HG03520 (cell line): ENCODE data around the gene UGT1A1.

Experiments
- ATAC-seq: cut with Tn5 transposase; IDR thresholded peaks from one replicate; pipeline ENCODE4 v1.9.1; 2021; ENCODE audit warnings: mild to moderate bottlenecking, moderate library complexity; ENCODE audit not compliant: unreplicated experiment

UGT1A1 gene

GRCh38 chr2:233756429-233757081 is 3.5 kb upstream of the UGT1A1 start:
- no peak for ATAC-seq

DNA sequence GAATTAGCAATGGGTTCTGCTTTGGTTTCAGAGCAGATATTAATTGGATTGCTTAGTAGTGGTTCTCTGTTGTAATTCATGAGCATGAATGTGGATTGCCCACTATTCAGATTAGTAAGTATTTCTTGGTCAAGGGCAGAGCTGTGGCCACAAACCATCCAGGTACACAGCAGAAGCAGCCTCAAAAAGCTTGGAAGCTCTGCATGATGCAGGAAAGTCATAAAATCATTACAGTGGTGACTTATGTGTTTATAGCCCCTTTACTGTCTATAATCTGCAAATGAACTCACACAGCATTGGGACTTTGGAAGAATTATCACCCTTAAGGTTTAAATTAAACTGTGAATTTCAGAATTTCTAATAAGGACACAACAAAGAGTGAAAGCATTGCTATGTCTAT is 1.9 kb upstream of the UGT1A1 start:
- no peak for ATAC-seq

DNA sequence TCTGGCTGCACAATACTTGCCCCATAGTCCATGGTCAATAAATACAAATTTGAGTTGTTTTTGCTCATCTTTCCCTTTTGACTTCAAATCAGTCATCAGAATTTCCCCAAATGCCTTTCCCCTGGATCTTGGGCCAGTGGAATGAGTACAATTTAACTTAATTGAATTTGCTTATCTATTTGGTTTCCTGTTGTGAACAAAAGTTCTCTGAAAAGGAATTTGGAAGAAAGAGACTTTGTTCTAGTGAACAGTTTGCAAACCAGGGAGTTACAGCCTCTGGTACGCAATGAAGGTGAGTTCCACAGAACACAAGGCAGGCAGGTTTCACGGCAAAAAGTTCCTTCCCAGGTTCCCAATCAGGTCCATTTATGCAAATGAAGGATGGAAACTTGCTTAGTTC is 1.2 kb upstream of the UGT1A1 start:
- no peak for ATAC-seq

DNA sequence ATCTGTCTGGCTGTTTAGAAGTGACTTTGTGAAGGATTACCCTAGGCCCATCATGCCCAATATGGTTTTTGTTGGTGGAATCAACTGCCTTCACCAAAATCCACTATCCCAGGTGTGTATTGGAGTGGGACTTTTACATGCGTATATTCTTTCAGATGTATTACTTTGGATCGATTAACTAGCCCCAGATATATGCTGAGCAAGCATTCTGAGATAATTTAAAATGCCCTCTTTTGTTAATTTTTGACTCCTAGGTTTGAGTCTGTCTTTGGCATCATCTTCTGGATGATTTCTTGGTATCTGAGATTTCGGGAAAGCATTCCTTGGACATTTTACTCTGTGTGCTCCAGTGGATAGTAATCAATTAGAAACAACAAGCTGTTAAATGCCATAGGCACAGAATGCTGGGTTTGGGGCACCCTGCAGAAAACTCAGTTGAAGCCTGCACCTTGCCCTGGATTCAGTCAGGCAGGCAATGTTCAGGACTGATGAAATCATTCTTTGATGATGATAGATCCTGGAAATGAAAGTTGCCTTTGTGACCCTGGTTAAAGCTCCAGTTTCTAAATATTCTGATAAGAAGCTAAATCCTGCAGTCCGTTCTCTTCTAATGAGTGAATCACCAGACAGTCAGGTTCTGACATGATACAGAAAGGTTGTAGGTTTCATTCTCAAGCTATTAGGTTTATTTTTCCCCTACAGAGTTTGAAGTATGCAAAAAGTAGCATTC is 1.1 kb downstream of the UGT1A1 start:
- no peak for ATAC-seq

- no peak for ATAC-seq
These were observed 4.2 kb downstream of the UGT1A1 start for GRCh38 chr2:233764264-233764663.

GRCh38 chr2:233764761-233765160 is 4.7 kb downstream of the UGT1A1 start:
- ATAC-seq, result no peak

GRCh38 chr2:233766416-233766815 is 6.3 kb downstream of the UGT1A1 start:
- ATAC-seq, result no peak

- no peak for ATAC-seq
These were observed 8.0 kb downstream of the UGT1A1 start for GRCh38 chr2:233768076-233768475.

DNA sequence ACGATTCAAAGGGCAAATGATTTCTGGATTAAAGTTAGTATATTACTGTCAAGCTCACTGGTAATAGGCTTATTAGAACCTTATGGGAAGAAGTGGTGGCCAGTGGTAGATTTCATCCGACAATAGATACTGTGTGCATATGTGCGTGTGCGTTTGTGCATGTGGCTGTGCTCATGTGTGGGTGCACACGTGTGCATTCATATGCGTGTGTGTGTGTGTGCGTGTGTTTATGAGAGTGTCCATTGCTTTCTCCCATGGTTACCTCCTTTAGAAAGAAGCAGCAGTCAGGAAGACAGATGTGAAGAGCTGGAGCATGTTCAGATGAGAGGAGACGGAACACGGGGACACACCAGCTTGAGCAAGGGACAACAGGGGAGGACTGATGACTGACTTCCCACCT is 9.2 kb downstream of the UGT1A1 start:
- ATAC-seq, result no peak

- ATAC-seq, result no peak
These were observed 12.1 kb downstream of the UGT1A1 start for GRCh38 chr2:233772153-233772552.

DNA sequence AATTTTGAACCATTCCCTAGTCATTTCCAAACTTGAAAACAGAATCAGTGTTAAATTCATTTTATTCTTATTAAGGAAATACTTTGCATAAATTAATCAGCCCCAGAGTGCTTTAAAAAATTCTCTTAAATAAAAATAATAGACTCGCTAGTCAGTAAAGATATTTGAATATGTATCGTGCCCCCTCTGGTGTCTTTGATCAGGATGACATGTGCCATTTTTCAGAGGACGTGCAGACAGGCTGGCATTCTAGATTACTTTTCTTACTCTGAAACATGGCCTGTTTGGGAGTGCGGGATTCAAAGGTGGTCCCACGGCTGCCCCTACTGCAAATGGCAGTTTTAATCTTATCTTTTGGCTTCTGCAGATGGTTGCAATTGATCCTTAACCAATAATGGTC is 12.5 kb downstream of the UGT1A1 start:
- ATAC-seq, result no peak

DNA sequence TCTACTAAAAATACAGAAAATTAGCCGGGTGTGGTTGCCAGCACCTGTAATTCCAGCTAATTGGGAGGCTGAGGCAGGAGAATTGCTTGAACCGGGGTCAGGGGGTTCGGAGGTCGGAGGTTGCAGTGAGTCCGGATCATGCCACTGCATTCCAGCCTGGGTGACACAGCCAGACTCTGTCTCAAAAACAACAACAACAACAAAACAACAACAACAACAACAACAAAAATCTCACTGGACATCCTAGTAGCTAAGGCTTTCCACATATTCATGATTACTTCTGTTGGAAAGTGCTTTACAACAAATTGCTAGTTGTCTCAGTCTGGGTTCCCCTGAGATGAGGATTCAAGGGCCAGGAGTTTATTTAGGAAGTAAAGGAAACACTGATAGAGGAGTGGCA is 13.8 kb downstream of the UGT1A1 start:
- ATAC-seq, result no peak

GRCh38 chr2:233775414-233775813 is 15.3 kb downstream of the UGT1A1 start:
- ATAC-seq, result no peak

GRCh38 chr2:233778030-233778429 is 18.0 kb downstream of the UGT1A1 start, which contains the start of gene MROH2A:
TSS of gene MROH2A (plus strand) at chr2:233778330. CDS start at chr2:233779359, 1,029 bp downstream.
- ATAC-seq, result no peak

GRCh38 chr2:233779722-233780121 is 19.7 kb downstream of the UGT1A1 start:
- no peak for ATAC-seq

GRCh38 chr2:233780771-233781170 is 20.7 kb downstream of the UGT1A1 start:
- no peak for ATAC-seq

DNA sequence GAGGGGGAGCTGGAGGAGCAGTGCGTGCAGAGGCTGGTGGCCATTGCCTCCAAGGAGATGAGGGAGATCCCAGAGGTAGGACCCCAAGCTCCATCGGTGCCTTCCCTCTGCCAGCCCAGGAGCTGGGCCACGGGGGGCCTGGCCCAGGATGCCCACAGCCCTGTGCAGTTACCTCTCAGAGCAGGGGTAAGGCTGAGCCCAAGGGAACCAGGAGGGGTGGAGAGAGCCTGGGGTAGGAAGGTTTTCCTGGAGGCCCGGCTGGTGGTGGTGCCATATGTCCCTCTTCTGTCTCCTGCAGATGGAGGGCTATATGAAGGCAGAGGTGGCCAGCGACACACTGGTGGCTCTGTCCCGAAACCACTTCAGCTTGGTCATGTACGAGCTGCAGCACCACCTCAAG is 29.5 kb downstream of the UGT1A1 start:
- no peak for ATAC-seq

- no peak for ATAC-seq
These were observed 31.2 kb downstream of the UGT1A1 start for GRCh38 chr2:233791151-233791882.

DNA sequence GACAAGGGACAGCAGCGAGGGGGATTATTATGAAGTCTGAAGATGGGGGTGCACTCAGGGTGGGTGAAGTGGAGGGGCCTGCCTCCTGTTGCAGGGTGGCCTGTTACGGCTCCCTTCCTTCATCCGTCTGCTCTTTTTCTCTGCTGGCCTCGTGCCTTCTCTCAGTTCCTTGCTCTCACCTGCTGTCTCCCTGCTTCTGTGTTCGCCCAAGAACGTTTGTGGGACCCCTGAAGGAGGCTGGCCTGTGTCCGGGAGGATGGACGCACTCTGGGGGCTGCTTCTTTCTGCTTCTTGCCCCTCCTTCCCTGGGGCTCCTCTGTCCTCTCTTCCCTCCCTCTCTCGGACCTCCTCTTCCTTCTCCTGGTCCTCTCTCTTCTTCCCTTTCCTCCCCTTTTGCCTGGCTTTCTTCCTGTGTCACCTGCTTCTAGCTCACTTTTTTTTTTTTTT is 31.8 kb downstream of the UGT1A1 start:
- no peak for ATAC-seq

- ATAC-seq, result no peak
These were observed 32.6 kb downstream of the UGT1A1 start for GRCh38 chr2:233792720-233793119.

GRCh38 chr2:233793465-233794127 is 33.5 kb downstream of the UGT1A1 start:
- ATAC-seq, result no peak
